Vagina (tissue), 2 donors: ENCODE results near the gene S100A8.

Experiments used
- POLR2A ChIP-seq, 2 donors: fragments of 450-650 bp; IDR thresholded peaks; one replicate each; pipeline ENCODE4 v1.6.1; 2017; ENCODE audit warnings: antibody characterized with exemption in 2 of 2, mild to moderate bottlenecking in 2 of 2, moderate library complexity in 2 of 2
- TF ChIP-seq, protein P1 (sequence below), 3 experiments: fragments of 450-650 bp in 2 of 3; fragments of 200-600 bp in 1 of 3; sonication (generic) in 1 of 3; IDR thresholded peaks; one replicate each; pipeline ENCODE4 v1.5.1; 2017 to 2019; ENCODE audit warnings: antibody characterized with exemption in 3 of 3, mild to moderate bottlenecking in 2 of 3, moderate library complexity in 2 of 3

DNA sequence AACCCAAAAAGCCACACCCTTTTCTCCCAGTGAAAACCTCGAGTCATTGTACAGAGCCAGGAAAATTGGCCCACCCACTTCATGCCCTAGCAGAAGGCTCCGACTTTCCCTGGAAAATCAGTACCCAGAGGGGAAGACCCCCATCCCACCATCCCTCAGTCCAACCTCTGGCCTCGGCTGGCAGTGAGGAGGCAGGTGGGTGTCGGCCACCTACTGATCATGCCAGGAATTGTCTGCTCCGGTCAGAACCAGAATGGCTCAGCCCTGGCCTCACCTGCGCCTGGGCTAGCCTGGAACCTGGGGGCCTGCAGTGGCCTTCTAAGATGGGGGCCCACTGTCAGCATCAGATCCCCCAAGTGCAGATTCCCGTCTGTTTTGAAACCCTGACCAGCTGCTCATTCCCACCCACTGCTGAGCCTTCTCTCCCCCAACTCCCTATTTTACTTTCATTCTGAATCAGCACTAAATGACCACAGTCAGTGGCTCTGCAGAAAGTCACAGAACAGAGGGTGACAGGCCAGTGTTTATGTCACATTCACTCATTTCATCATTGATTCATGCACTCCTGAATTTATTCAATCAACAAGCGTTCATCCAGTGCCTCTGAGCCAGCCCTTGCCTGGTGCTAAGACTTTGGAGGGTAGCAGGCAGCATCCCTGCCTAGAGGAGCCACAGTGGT is 36.2 kb downstream of the S100A8 start:
- TF ChIP-seq, protein P1, sequence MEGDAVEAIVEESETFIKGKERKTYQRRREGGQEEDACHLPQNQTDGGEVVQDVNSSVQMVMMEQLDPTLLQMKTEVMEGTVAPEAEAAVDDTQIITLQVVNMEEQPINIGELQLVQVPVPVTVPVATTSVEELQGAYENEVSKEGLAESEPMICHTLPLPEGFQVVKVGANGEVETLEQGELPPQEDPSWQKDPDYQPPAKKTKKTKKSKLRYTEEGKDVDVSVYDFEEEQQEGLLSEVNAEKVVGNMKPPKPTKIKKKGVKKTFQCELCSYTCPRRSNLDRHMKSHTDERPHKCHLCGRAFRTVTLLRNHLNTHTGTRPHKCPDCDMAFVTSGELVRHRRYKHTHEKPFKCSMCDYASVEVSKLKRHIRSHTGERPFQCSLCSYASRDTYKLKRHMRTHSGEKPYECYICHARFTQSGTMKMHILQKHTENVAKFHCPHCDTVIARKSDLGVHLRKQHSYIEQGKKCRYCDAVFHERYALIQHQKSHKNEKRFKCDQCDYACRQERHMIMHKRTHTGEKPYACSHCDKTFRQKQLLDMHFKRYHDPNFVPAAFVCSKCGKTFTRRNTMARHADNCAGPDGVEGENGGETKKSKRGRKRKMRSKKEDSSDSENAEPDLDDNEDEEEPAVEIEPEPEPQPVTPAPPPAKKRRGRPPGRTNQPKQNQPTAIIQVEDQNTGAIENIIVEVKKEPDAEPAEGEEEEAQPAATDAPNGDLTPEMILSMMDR (IDR thresholded peaks at IDR 0.05): no peak
- no peak for TF ChIP-seq POLR2A (IDR thresholded peaks at IDR 0.05)
